Brain microvascular endothelial cell (primary cell): ENCODE results near the gene PARD6A.

Source experiments
- DNase-seq: peaks from one replicate; pipeline ENCODE4 v3.0.0-alpha.2; 2020
- H3K27ac ChIP-seq: fragments of 250-450 bp; sonication (Bioruptor Pico); 2 replicates; pipeline ENCODE4 v1.5.1; 2020; ENCODE audit warnings: mild to moderate bottlenecking, moderate library complexity
- H3K27me3 ChIP-seq: fragments of 250-450 bp; sonication (Bioruptor Pico); replicated peaks from 2 replicates; pipeline ENCODE4 v1.5.1; 2020; ENCODE audit warnings: mild to moderate bottlenecking
- H3K36me3 ChIP-seq: fragments of 250-450 bp; sonication (Bioruptor Pico); replicated peaks from 2 replicates; pipeline ENCODE4 v1.5.1; 2020; ENCODE audit warnings: mild to moderate bottlenecking
- H3K4me3 ChIP-seq: 2 replicates; pipeline ENCODE4 v1.5.1; 2011; ENCODE audit warnings: low read depth, mild to moderate bottlenecking, control low read depth, low read length, moderate library complexity
- CTCF ChIP-seq: IDR thresholded peaks from 2 replicates; pipeline ENCODE4 v1.5.1; 2011; ENCODE audit warnings: low read depth, mild to moderate bottlenecking, moderate library complexity, low read length, control low read depth, inconsistent platforms; ENCODE audit errors: missing control alignments
- in situ Hi-C: cut with HindIII; loops from 2 replicates; pipeline ENCODE4 v1.10.0; 2017; ENCODE audit warnings: low sequenced_read_pairs, low pct_ligation_motif_present

Gene PARD6A

GRCh38 chr16:67704110-67704509 is 43.4 kb downstream of the PARD6A start:
- TF ChIP-seq CTCF, result no peak
- no peak for DNase-seq
- no peak overlapping the region for H3K27ac ChIP-seq
- H3K4me3 ChIP-seq, result no peak overlapping the region
- in situ Hi-C loops, result loop anchor here (25.0 kb wide), 1 partner anchor 208 kb away; no protein-coding TSS in a partner anchor
- H3K27me3 ChIP-seq, result no peaks in the 10 kb centered on the region
- no peaks in the 10 kb centered on the region for H3K36me3 ChIP-seq

GRCh38 chr16:67707210-67707609 is 46.5 kb downstream of the PARD6A start:
- Histone ChIP-seq H3K27me3 (no peaks in the 10 kb centered on the region), H3K36me3 (no peaks in the 10 kb centered on the region), H3K4me3 (no peak overlapping the region), H3K27ac (no peak overlapping the region)
- no peak for TF ChIP-seq CTCF
- no peak for DNase-seq
- in situ Hi-C loops, result loop anchor here (25.0 kb wide), 1 partner anchor 205 kb away; no protein-coding TSS in a partner anchor

- no peak for TF ChIP-seq CTCF
- no peak for DNase-seq
- in situ Hi-C loops, result loop anchor here (25.0 kb wide), 1 partner anchor 205 kb away; no protein-coding TSS in a partner anchor
- Histone ChIP-seq H3K36me3 (no peaks in the 10 kb centered on the region), H3K4me3 (no peak overlapping the region), H3K27me3 (no peaks in the 10 kb centered on the region), H3K27ac (no peak overlapping the region)
These were observed 47.0 kb downstream of the PARD6A start for GRCh38 chr16:67707790-67708189.

- Histone ChIP-seq H3K4me3 (no peak overlapping the region), H3K36me3 (no peaks in the 10 kb centered on the region), H3K27ac (no peak overlapping the region), H3K27me3 (no peaks in the 10 kb centered on the region)
- no peak for DNase-seq
- in situ Hi-C loops, result loop anchor here (25.0 kb wide), 1 partner anchor 204 kb away; no protein-coding TSS in a partner anchor
- TF ChIP-seq CTCF, result no peak
These were observed 47.6 kb downstream of the PARD6A start for GRCh38 chr16:67708368-67708771.

- TF ChIP-seq CTCF, result no peak
These were observed 48.3 kb downstream of the PARD6A start for GRCh38 chr16:67709050-67709449.

GRCh38 chr16:67710607-67711006 is 49.8 kb downstream of the PARD6A start:
- DNase-seq, result no peak
- no peak for TF ChIP-seq CTCF
- Histone ChIP-seq H3K27ac (no peak overlapping the region), H3K4me3 (no peak overlapping the region), H3K36me3 (no peaks in the 10 kb centered on the region), H3K27me3 (no peaks in the 10 kb centered on the region)
- in situ Hi-C loops, result loop anchor here (25.0 kb wide), 1 partner anchor 202 kb away; no protein-coding TSS in a partner anchor

More at GRCh38 chr16:67709050-67709449, 48.3 kb downstream of the PARD6A start:
- Histone ChIP-seq H3K27me3 (no peaks in the 10 kb centered on the region), H3K27ac (no peak overlapping the region), H3K36me3 (no peaks in the 10 kb centered on the region), H3K4me3 (no peak overlapping the region)
- no peak for DNase-seq
- in situ Hi-C loops, result loop anchor here (25.0 kb wide), 1 partner anchor 203 kb away; no protein-coding TSS in a partner anchor
